ENCODE results near the gene GMPR2. TPM values are rescaled to one million over a fixed set of nuclear protein-coding genes. Genes with fewer than 3 reads are reported as not detected.

Gene GMPR2
- total and polyA plus RNA-seq, 2 of the 4 experiments (the other 2 are of a cell fraction) = 63.7 to 92.5 TPM

GRCh38 chr14:24278424-24278823 lies 45.7 kb downstream of the GMPR2 start:
- Histone ChIP-seq H3K9ac (ENCODE audit: low read depth, low read length) (no peak overlapping the region), H2BK20ac (ENCODE audit: low read depth, low read length) (no peak overlapping the region), H3K27me3 (ENCODE audit: control insufficient read depth, insufficient read depth, low read length) (no peaks in the 10 kb centered on the region), H2BK15ac (ENCODE audit: low read depth, low read length) (no peak overlapping the region), H3K4me3 (ENCODE audit: insufficient read depth, low read depth, low read length) (no peak overlapping the region), H3K36me3 (ENCODE audit: control insufficient read depth, insufficient read depth, low read length) (no peaks in the 10 kb centered on the region), H3K4me1 (ENCODE audit: control insufficient read depth, insufficient read depth, low read length) (no peaks in the 10 kb centered on the region; the same call in 1 of the 2 replicates), H4K20me1 (ENCODE audit: insufficient read depth, low read length) (no peaks in the 10 kb centered on the region), H4K5ac (ENCODE audit: low read depth, low read length) (no peak overlapping the region), H2AK5ac (ENCODE audit: low read depth, low read length) (no peak overlapping the region), H3K4ac (ENCODE audit: low read depth, low read length) (no peak overlapping the region), H4K8ac (ENCODE audit: low read depth in 2 of 2, low read length in 2 of 2) (no peak overlapping the region), H4K91ac (ENCODE audit: insufficient read depth, low read depth, low read length) (no peak overlapping the region), H3K23ac (ENCODE audit: low read depth, low read length) (no peak overlapping the region), H2AK9ac (replicated peaks; ENCODE audit: low read depth, low read length, poor library complexity) (no peak overlapping the region), H3K9me3 (ENCODE audit: control insufficient read depth, insufficient read depth, low read length) (no peaks in the 10 kb centered on the region), H3K14ac (replicated peaks; ENCODE audit: low read depth, low read length) (no peak overlapping the region), H2BK120ac (ENCODE audit: low read depth, low read length) (no peak overlapping the region), H3K9me1 (ENCODE audit: insufficient read depth, low read length) (no peaks in the 10 kb centered on the region; the same call in 1 of the 2 replicates), H3K27ac (ENCODE audit: insufficient read depth, low read length) (no peak overlapping the region), H3K79me1 (ENCODE audit: low read depth in 1 of 2, low read length in 2 of 2) (peaks cover 3 to 13% of the 10 kb centered on the region in 2 experiments), H3K56ac (ENCODE audit: extremely low read depth, insufficient read depth, low read length) (no peak overlapping the region), H3K4me2 (ENCODE audit: low read depth, low read length) (no peak overlapping the region), H3K18ac (ENCODE audit: low read depth, low read length) (no peak overlapping the region), H2BK5ac (ENCODE audit: low read depth, low read length, poor library complexity, severe bottlenecking) (no peak overlapping the region), H2AFZ (replicated peaks; ENCODE audit: low read length, poor library complexity) (no peak overlapping the region)
- ChIA-PET POLR2A (ENCODE audit: unreplicated experiment) (no interaction called here), CTCF (no interaction called here)
- ATAC-seq (ENCODE audit: low read depth) = no peak
- DNase-seq = no peak
- intact Hi-C loops (cut with micrococcal nuclease) = no loop called here
- TF ChIP-seq MAZ (IDR thresholded peaks at IDR 0.05; ENCODE audit: borderline replicate concordance, low read depth, low read length) = no peak
- no peak for TF ChIP-seq CHD1 (IDR thresholded peaks at IDR 0.05; ENCODE audit: low read depth, low read length)
- TF ChIP-seq USF2 (IDR thresholded peaks at IDR 0.05; ENCODE audit: low read depth, low read length) = no peak
- no peak for TF ChIP-seq BHLHE40 (IDR thresholded peaks at IDR 0.05; ENCODE audit: low read depth, low read length)
- TF ChIP-seq NFE2L2 (IDR thresholded peaks at IDR 0.05; ENCODE audit: low read depth, low read length) = no peak
- no peak for TF ChIP-seq RAD21 (IDR thresholded peaks at IDR 0.05; ENCODE audit: low read length)
- TF ChIP-seq CTCF (conservative IDR thresholded peaks at IDR 0.05; ENCODE audit: low read depth, low read length) = no peak
- no peak for TF ChIP-seq POLR2A (IDR thresholded peaks at IDR 0.05; ENCODE audit: low read depth, low read length)
- TF ChIP-seq RFX5 (IDR thresholded peaks at IDR 0.05; ENCODE audit: low read depth, low read length) = no peak
- in situ Hi-C loops (cut with MboI; ENCODE audit: low sequenced_read_pairs) = no loop called here
- 100% methylated on average over 1 of the region's 5 CpGs; no CpG with 5 or more reads in 1 of the 2 experiments for WGBS, 2 experiments (ENCODE audit: extremely low coverage in 2 of 2, insufficient read length in 1 of 2)
- no TSS peak for BruUV-seq (replicated peaks)
- dilution Hi-C loops (cut with HindIII; ENCODE audit: low sequenced_read_pairs, unreplicated experiment) = no loop called here

Data from IMR-90 (cell line).